Lung (tissue), 12 donors: ENCODE measurements around the gene FAM234B. TPM values are rescaled to one million over a fixed set of nuclear protein-coding genes. Genes with fewer than 3 reads are reported as not detected.

Experiments
- ATAC-seq: fragments of 200-7000 bp; cut with Tn5 transposase; one replicate; pipeline ENCODE4 v1.9.1; 2020; ENCODE audit warnings: moderate number of reproducible peaks; ENCODE audit not compliant: insufficient read depth, low FRiP score
- DNase-seq, 3 donors: peaks; one replicate each; pipeline ENCODE4 v3.0.0-alpha.2; 2013 to 2017
- H3K27ac ChIP-seq, 2 donors: one replicate each; pipeline ENCODE4 v1.5.1; 2013; ENCODE audit warnings: mild to moderate bottlenecking in 2 of 2, moderate library complexity in 2 of 2, control low read depth in 1 of 2, inconsistent platforms in 1 of 2, low read depth in 1 of 2, low read length in 1 of 2
- H3K27me3 ChIP-seq, 3 donors: one replicate each; pipeline ENCODE4 v1.5.1; 2013; ENCODE audit warnings: low read length in 2 of 3; ENCODE audit not compliant: control insufficient read depth in 3 of 3, insufficient read depth in 3 of 3
- H3K36me3 ChIP-seq, 4 donors: one replicate each; pipeline ENCODE4 v1.5.1; 2013; ENCODE audit warnings: low read length in 4 of 4, mild to moderate bottlenecking in 1 of 4, moderate library complexity in 1 of 4; ENCODE audit not compliant: control insufficient read depth in 4 of 4, insufficient read depth in 4 of 4
- H3K4me1 ChIP-seq, 5 donors: one replicate each; pipeline ENCODE4 v1.5.1; 2013; ENCODE audit warnings: low read length in 5 of 5, mild to moderate bottlenecking in 2 of 5, moderate library complexity in 1 of 5; ENCODE audit not compliant: control insufficient read depth in 5 of 5, insufficient read depth in 5 of 5
- H3K4me3 ChIP-seq: one replicate; pipeline ENCODE4 v1.5.1; 2013; ENCODE audit warnings: mild to moderate bottlenecking, control low read depth, moderate library complexity
- H3K9ac ChIP-seq, 2 donors: one replicate each; pipeline ENCODE4 v1.5.1; 2013; ENCODE audit warnings: low read length in 2 of 2, control low read depth in 1 of 2; ENCODE audit not compliant: insufficient read depth in 1 of 2
- H3K9me3 ChIP-seq, 4 donors: one replicate each; pipeline ENCODE4 v1.5.1; 2013; ENCODE audit warnings: low read length in 3 of 4, mild to moderate bottlenecking in 1 of 4, moderate library complexity in 1 of 4; ENCODE audit not compliant: control insufficient read depth in 4 of 4, insufficient read depth in 3 of 4
- WGBS, 2 donors: extraction: QIAGEN DNeasy Blood & Tissue Kit; methylation state at CpG; one replicate each; pipeline ENCODE4 v1.1.7; 2013; 5-methylcytosine and 5-hydroxymethylcytosine counted together
- polyA plus RNA-seq, 2 donors: library from polyadenylated mRNA; stranded (reverse); fragments of 200-250 nt; gene quantifications; one replicate each; pipeline ENCODE4 v1.2.1, GENCODE V29; 2013
- total RNA-seq, 2 donors: library from RNA; depleted of rRNA in 1 of 2; stranded (reverse); fragments of >200 nt in 1 of 2; gene quantifications; one replicate each; pipeline ENCODE4 v1.2.1, GENCODE V29; 2014 to 2021
- TF ChIP-seq, protein P1 (sequence below): IDR thresholded peaks from 2 replicates; pipeline ENCODE4 v1.5.1; 2012; ENCODE audit warnings: mild to moderate bottlenecking; ENCODE audit errors: control extremely low read depth, extremely low read depth
- donor health status: control.
- donor health status: control.
- donor health status: Bipolar disorder and iron deficiency.
- donor health status: healthy.
- donor health status: DM: yes; HTN: yes; CAD: no.

Gene FAM234B
- total and polyA plus RNA-seq, 4 donors, result 1.4 to 10.4 (median 6.3) TPM

DNA sequence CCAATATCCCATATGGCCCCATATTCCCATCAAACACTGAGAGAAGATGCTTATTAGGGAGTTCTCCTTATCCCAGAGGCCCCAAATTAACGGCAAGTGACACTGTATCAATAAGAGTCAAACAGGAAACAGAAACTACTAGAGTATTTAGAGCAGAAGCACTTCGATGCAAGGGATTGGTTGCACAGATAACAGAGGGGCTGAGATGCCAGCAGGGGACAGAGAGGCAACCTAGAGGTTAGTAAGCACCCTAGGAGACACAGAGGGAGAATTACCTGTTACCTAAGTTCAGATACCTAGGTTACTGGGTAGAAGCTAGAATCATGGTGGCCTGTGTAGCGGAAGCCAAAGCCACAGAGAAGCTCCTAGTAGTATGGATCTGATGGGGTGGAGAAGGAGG lies 47.0 kb upstream of the FAM234B start:
- Histone ChIP-seq H3K4me1 (peaks cover 0 to 32% (median 9%) of the 10 kb centered on the region in 5 donors), H3K27me3 (no peaks in the 10 kb centered on the region), H3K36me3 (peaks cover 0 to 3% (median 0%) of the 10 kb centered on the region in 4 donors), H3K9me3 (no peaks in the 10 kb centered on the region), H3K9ac (no peak overlapping the region), H3K27ac (no peak overlapping the region), H3K4me3 (no peak overlapping the region)
- no peak for ATAC-seq
- no peak for DNase-seq
- WGBS, 2 donors, result 47 to 49% methylated on average over 3 of the region's 3 CpGs
- TF ChIP-seq, protein P1, sequence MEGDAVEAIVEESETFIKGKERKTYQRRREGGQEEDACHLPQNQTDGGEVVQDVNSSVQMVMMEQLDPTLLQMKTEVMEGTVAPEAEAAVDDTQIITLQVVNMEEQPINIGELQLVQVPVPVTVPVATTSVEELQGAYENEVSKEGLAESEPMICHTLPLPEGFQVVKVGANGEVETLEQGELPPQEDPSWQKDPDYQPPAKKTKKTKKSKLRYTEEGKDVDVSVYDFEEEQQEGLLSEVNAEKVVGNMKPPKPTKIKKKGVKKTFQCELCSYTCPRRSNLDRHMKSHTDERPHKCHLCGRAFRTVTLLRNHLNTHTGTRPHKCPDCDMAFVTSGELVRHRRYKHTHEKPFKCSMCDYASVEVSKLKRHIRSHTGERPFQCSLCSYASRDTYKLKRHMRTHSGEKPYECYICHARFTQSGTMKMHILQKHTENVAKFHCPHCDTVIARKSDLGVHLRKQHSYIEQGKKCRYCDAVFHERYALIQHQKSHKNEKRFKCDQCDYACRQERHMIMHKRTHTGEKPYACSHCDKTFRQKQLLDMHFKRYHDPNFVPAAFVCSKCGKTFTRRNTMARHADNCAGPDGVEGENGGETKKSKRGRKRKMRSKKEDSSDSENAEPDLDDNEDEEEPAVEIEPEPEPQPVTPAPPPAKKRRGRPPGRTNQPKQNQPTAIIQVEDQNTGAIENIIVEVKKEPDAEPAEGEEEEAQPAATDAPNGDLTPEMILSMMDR, result no peak

GRCh38 chr12:12997734-12998133 lies 46.4 kb upstream of the FAM234B start:
- no peaks in the 10 kb centered on the region for H3K9me3 ChIP-seq
- peaks cover 0 to 26% (median 9%) of the 10 kb centered on the region in 5 donors for H3K4me1 ChIP-seq
- H3K4me3 ChIP-seq, result no peak overlapping the region
- no peak for DNase-seq
- H3K27ac ChIP-seq, result peak overlapping the region in 1 of 2 donors; percentile 8
- H3K27me3 ChIP-seq, result no peaks in the 10 kb centered on the region
- 44 to 66% methylated on average over 2 of the region's 2 CpGs for WGBS, 2 donors
- TF ChIP-seq, protein P1, result no peak
- H3K9ac ChIP-seq, result no peak overlapping the region
- no peak for ATAC-seq
- H3K36me3 ChIP-seq, result peaks cover 0 to 3% (median 0%) of the 10 kb centered on the region in 4 donors

GRCh38 chr12:12998248-12998647 lies 45.9 kb upstream of the FAM234B start:
- H3K9ac ChIP-seq, result no peak overlapping the region
- DNase-seq (no peak), ATAC-seq (no peak)
- no peaks in the 10 kb centered on the region for H3K27me3 ChIP-seq
- peaks cover 0 to 25% (median 9%) of the 10 kb centered on the region in 5 donors for H3K4me1 ChIP-seq
- peaks cover 0 to 3% (median 0%) of the 10 kb centered on the region in 4 donors for H3K36me3 ChIP-seq
- H3K9me3 ChIP-seq, result no peaks in the 10 kb centered on the region
- 87 to 88% methylated on average over 4 of the region's 4 CpGs for WGBS, 2 donors
- TF ChIP-seq, protein P1, result no peak
- H3K27ac ChIP-seq, result no peak overlapping the region
- H3K4me3 ChIP-seq, result no peak overlapping the region
